Activated T-helper 2 cell treated with anti-CD3 and anti-CD28 coated beads, Interferon-gamma antibody, Interleukin-2, Interleukin-4, amounts not matched to agents 10 μg/mL and 5 μg/mL and 100 μg/mL, durations not matched to agents 14 hours and 24 hours and 36 hours (primary cell): ENCODE data around the gene MED27. TPM values are rescaled to one million over a fixed set of nuclear protein-coding genes. Genes with fewer than 3 reads are reported as not detected.

Experiments used
- DNase-seq: peaks from one replicate; pipeline ENCODE4 v3.0.0; 2021; ENCODE audit warnings: low spot score
- H3K27ac Mint-ChIP-seq: one replicate; pipeline ENCODE4 v1.8.0; 2021; ENCODE audit warnings: mixed read lengths
- H3K27me3 Mint-ChIP-seq: one replicate; pipeline ENCODE4 v1.8.0; 2021; ENCODE audit warnings: low read depth, mixed read lengths
- H3K36me3 Mint-ChIP-seq: one replicate; pipeline ENCODE4 v1.8.0; 2021; ENCODE audit warnings: low read depth, mixed read lengths
- H3K4me1 Mint-ChIP-seq: one replicate; pipeline ENCODE4 v1.8.0; 2021; ENCODE audit warnings: low read depth, mixed read lengths
- H3K4me3 Mint-ChIP-seq: one replicate; pipeline ENCODE4 v1.8.0; 2021; ENCODE audit warnings: low read depth, mild to moderate bottlenecking, moderate library complexity, mixed read lengths
- H3K9me3 Mint-ChIP-seq: one replicate; pipeline ENCODE4 v1.8.0; 2021; ENCODE audit warnings: mixed read lengths
- intact Hi-C: fragments of 100-400 bp; cut with micrococcal nuclease; formaldehyde crosslinking; loops from one replicate; pipeline ENCODE4 v1.15.1; 2023
- total RNA-seq: library from RNA; stranded (reverse); gene quantifications from 2 replicates; pipeline ENCODE4 v1.2.3, GENCODE V29; 2022

The MED27 gene
- total RNA-seq, 1 donor from 2014 or later = 37.2 TPM

GRCh38 chr9:131959056-131959455 lies 120.6 kb downstream of the MED27 start:
- intact Hi-C loops = loop anchor here (10.0 kb wide), 1 partner anchor 194 kb away; no protein-coding TSS in a partner anchor
- Mint-ChIP-seq H3K4me1 (no peaks in the 10 kb centered on the region), H3K27ac (no peak overlapping the region), H3K27me3 (no peaks in the 10 kb centered on the region), H3K4me3 (no peak overlapping the region), H3K9me3 (no peaks in the 10 kb centered on the region), H3K36me3 (peaks cover 4% of the 10 kb centered on the region)
- no peak for DNase-seq

GRCh38 chr9:131954299-131954698 lies 125.4 kb downstream of the MED27 start:
- no peaks in the 10 kb centered on the region for H3K9me3 Mint-ChIP-seq
- no peaks in the 10 kb centered on the region for H3K27me3 Mint-ChIP-seq
- H3K36me3 Mint-ChIP-seq = no peaks in the 10 kb centered on the region
- H3K4me3 Mint-ChIP-seq = no peak overlapping the region
- H3K4me1 Mint-ChIP-seq = no peaks in the 10 kb centered on the region
- no peak for DNase-seq
- no peak overlapping the region for H3K27ac Mint-ChIP-seq
- intact Hi-C loops = loop anchor here (10.0 kb wide), 1 partner anchor 189 kb away; no protein-coding TSS in a partner anchor

GRCh38 chr9:131951905-131952304 lies 127.8 kb downstream of the MED27 start:
- H3K36me3 Mint-ChIP-seq = no peaks in the 10 kb centered on the region
- no peaks in the 10 kb centered on the region for H3K27me3 Mint-ChIP-seq
- H3K27ac Mint-ChIP-seq = no peak overlapping the region
- DNase-seq = no peak
- H3K4me3 Mint-ChIP-seq = no peak overlapping the region
- no peaks in the 10 kb centered on the region for H3K4me1 Mint-ChIP-seq
- intact Hi-C loops = loop anchor here (10.0 kb wide), 1 partner anchor 187 kb away; no protein-coding TSS in a partner anchor
- H3K9me3 Mint-ChIP-seq = no peaks in the 10 kb centered on the region

GRCh38 chr9:131951155-131951554 lies 128.5 kb downstream of the MED27 start:
- Mint-ChIP-seq H3K36me3 (no peaks in the 10 kb centered on the region), H3K9me3 (no peaks in the 10 kb centered on the region), H3K27me3 (no peaks in the 10 kb centered on the region), H3K4me3 (no peak overlapping the region), H3K27ac (no peak overlapping the region), H3K4me1 (no peaks in the 10 kb centered on the region)
- DNase-seq = no peak
- intact Hi-C loops = loop anchor here (10.0 kb wide), 1 partner anchor 186 kb away; no protein-coding TSS in a partner anchor

- H3K4me3 Mint-ChIP-seq = no peak overlapping the region
- no peaks in the 10 kb centered on the region for H3K9me3 Mint-ChIP-seq
- intact Hi-C loops = loop anchor here (10.0 kb wide), 1 partner anchor 186 kb away; no protein-coding TSS in a partner anchor
- no peaks in the 10 kb centered on the region for H3K4me1 Mint-ChIP-seq
- no peaks in the 10 kb centered on the region for H3K27me3 Mint-ChIP-seq
- no peak overlapping the region for H3K27ac Mint-ChIP-seq
- DNase-seq = no peak
- H3K36me3 Mint-ChIP-seq = no peaks in the 10 kb centered on the region
Measured at GRCh38 chr9:131950487-131950886, 129.2 kb downstream of the MED27 start.

- intact Hi-C loops = no loop called here
- H3K27ac Mint-ChIP-seq = no peak overlapping the region
- H3K36me3 Mint-ChIP-seq = no peaks in the 10 kb centered on the region
- DNase-seq = no peak
- H3K27me3 Mint-ChIP-seq = no peaks in the 10 kb centered on the region
- H3K4me1 Mint-ChIP-seq = no peaks in the 10 kb centered on the region
- H3K4me3 Mint-ChIP-seq = no peak overlapping the region
- H3K9me3 Mint-ChIP-seq = no peaks in the 10 kb centered on the region
Measured at GRCh38 chr9:131946180-131946579, 133.5 kb downstream of the MED27 start.

- no peak overlapping the region for H3K4me3 Mint-ChIP-seq
- no peaks in the 10 kb centered on the region for H3K27me3 Mint-ChIP-seq
- no peaks in the 10 kb centered on the region for H3K36me3 Mint-ChIP-seq
- no peaks in the 10 kb centered on the region for H3K4me1 Mint-ChIP-seq
- H3K9me3 Mint-ChIP-seq = no peaks in the 10 kb centered on the region
- intact Hi-C loops = no loop called here
- no peak for DNase-seq
- H3K27ac Mint-ChIP-seq = no peak overlapping the region
Measured at GRCh38 chr9:131943351-131943841, 136.3 kb downstream of the MED27 start.

- no peak for DNase-seq
- Mint-ChIP-seq H3K9me3 (no peaks in the 10 kb centered on the region), H3K27me3 (no peaks in the 10 kb centered on the region), H3K4me3 (no peak overlapping the region), H3K36me3 (peaks cover 7% of the 10 kb centered on the region), H3K4me1 (no peaks in the 10 kb centered on the region), H3K27ac (no peak overlapping the region)
- intact Hi-C loops = no loop called here
Measured at GRCh38 chr9:131942146-131942720, 137.4 kb downstream of the MED27 start.

GRCh38 chr9:131937451-131937850 lies 142.2 kb downstream of the MED27 start:
- no peak overlapping the region for H3K4me3 Mint-ChIP-seq
- H3K9me3 Mint-ChIP-seq = no peaks in the 10 kb centered on the region
- no peaks in the 10 kb centered on the region for H3K27me3 Mint-ChIP-seq
- H3K4me1 Mint-ChIP-seq = no peaks in the 10 kb centered on the region
- intact Hi-C loops = no loop called here
- no peak overlapping the region for H3K27ac Mint-ChIP-seq
- H3K36me3 Mint-ChIP-seq = peaks cover 10% of the 10 kb centered on the region
- DNase-seq = no peak

- Mint-ChIP-seq H3K4me3 (no peak overlapping the region), H3K27ac (no peak overlapping the region), H3K9me3 (no peaks in the 10 kb centered on the region), H3K4me1 (no peaks in the 10 kb centered on the region), H3K27me3 (no peaks in the 10 kb centered on the region), H3K36me3 (peaks cover 10% of the 10 kb centered on the region)
- DNase-seq = no peak
- intact Hi-C loops = no loop called here
Measured at GRCh38 chr9:131936929-131937328, 142.7 kb downstream of the MED27 start.

- DNase-seq = no peak
- Mint-ChIP-seq H3K4me1 (no peaks in the 10 kb centered on the region), H3K9me3 (no peaks in the 10 kb centered on the region), H3K4me3 (no peak overlapping the region), H3K27ac (no peak overlapping the region), H3K27me3 (no peaks in the 10 kb centered on the region), H3K36me3 (peaks cover 10% of the 10 kb centered on the region)
- intact Hi-C loops = no loop called here
Measured at GRCh38 chr9:131934673-131935072, 145.0 kb downstream of the MED27 start.

- intact Hi-C loops = no loop called here
- Mint-ChIP-seq H3K27me3 (no peaks in the 10 kb centered on the region), H3K4me1 (peaks cover 7% of the 10 kb centered on the region), H3K9me3 (no peaks in the 10 kb centered on the region), H3K27ac (no peak overlapping the region), H3K36me3 (peaks cover 7% of the 10 kb centered on the region), H3K4me3 (no peak overlapping the region)
- DNase-seq = no peak
Measured at GRCh38 chr9:131927091-131927490, 152.6 kb downstream of the MED27 start.

GRCh38 chr9:131926360-131926922 lies 153.2 kb downstream of the MED27 start:
- Mint-ChIP-seq H3K36me3 (peaks cover 7% of the 10 kb centered on the region), H3K4me1 (peaks cover 7% of the 10 kb centered on the region), H3K27ac (no peak overlapping the region), H3K4me3 (no peak overlapping the region), H3K27me3 (no peaks in the 10 kb centered on the region), H3K9me3 (no peaks in the 10 kb centered on the region)
- intact Hi-C loops = no loop called here
- DNase-seq = no peak
